ENCODE results near the gene EIF3A. TPM values are rescaled to one million over a fixed set of nuclear protein-coding genes. Genes with fewer than 3 reads are reported as not detected.

EIF3A gene
- total RNA-seq, 1 experiment from 2014 or later = 214 TPM

DNA sequence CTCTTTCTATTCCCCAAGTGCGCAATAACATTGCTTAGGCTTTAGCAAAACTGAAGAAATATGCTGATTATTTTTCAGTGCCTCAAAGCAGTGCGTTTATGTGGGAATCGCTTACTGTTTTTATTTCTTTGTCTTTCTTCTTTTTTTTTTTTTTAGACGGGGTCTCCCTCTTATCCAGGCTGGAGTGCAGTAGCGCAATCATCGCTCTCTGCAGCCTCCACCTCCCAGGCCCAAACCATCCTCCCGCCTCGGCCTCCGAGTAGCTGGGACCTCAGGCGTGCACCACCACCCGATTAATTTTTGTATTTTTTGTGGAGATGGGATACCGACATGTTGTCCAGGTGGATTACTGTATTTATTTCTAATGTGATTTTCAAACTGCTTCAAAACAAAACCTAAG, 24.5 kb upstream of the EIF3A start:
- Histone ChIP-seq H3K27me3 (ENCODE audit: control insufficient read depth, insufficient read depth, low read length) (no peaks in the 10 kb centered on the region), H3K9me3 (ENCODE audit: control insufficient read depth, insufficient read depth, low read depth, low read length) (no peaks in the 10 kb centered on the region), H3K4me1 (ENCODE audit: control insufficient read depth, insufficient read depth, low read length) (peaks cover 15% of the 10 kb centered on the region), H3K36me3 (ENCODE audit: control insufficient read depth, insufficient read depth, low read length) (peaks cover 3% of the 10 kb centered on the region), H3K27ac (ENCODE audit: low read length) (peak overlapping the region; percentile 78), H3K4me3 (ENCODE audit: low read depth in 2 of 2, low read length in 2 of 2) (peak overlapping the region; percentile 69 to 90)
- TF ChIP-seq POLR2AphosphoS5 (IDR thresholded peaks at IDR 0.05; ENCODE audit: low read depth, low read length) = no peak
- TF ChIP-seq, protein P1, sequence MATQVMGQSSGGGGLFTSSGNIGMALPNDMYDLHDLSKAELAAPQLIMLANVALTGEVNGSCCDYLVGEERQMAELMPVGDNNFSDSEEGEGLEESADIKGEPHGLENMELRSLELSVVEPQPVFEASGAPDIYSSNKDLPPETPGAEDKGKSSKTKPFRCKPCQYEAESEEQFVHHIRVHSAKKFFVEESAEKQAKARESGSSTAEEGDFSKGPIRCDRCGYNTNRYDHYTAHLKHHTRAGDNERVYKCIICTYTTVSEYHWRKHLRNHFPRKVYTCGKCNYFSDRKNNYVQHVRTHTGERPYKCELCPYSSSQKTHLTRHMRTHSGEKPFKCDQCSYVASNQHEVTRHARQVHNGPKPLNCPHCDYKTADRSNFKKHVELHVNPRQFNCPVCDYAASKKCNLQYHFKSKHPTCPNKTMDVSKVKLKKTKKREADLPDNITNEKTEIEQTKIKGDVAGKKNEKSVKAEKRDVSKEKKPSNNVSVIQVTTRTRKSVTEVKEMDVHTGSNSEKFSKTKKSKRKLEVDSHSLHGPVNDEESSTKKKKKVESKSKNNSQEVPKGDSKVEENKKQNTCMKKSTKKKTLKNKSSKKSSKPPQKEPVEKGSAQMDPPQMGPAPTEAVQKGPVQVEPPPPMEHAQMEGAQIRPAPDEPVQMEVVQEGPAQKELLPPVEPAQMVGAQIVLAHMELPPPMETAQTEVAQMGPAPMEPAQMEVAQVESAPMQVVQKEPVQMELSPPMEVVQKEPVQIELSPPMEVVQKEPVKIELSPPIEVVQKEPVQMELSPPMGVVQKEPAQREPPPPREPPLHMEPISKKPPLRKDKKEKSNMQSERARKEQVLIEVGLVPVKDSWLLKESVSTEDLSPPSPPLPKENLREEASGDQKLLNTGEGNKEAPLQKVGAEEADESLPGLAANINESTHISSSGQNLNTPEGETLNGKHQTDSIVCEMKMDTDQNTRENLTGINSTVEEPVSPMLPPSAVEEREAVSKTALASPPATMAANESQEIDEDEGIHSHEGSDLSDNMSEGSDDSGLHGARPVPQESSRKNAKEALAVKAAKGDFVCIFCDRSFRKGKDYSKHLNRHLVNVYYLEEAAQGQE (IDR thresholded peaks at IDR 0.05; ENCODE audit: insufficient read depth in 1 of 2, low read depth in 2 of 2, low read length in 1 of 2) = no peak
- TF ChIP-seq, protein P2, sequence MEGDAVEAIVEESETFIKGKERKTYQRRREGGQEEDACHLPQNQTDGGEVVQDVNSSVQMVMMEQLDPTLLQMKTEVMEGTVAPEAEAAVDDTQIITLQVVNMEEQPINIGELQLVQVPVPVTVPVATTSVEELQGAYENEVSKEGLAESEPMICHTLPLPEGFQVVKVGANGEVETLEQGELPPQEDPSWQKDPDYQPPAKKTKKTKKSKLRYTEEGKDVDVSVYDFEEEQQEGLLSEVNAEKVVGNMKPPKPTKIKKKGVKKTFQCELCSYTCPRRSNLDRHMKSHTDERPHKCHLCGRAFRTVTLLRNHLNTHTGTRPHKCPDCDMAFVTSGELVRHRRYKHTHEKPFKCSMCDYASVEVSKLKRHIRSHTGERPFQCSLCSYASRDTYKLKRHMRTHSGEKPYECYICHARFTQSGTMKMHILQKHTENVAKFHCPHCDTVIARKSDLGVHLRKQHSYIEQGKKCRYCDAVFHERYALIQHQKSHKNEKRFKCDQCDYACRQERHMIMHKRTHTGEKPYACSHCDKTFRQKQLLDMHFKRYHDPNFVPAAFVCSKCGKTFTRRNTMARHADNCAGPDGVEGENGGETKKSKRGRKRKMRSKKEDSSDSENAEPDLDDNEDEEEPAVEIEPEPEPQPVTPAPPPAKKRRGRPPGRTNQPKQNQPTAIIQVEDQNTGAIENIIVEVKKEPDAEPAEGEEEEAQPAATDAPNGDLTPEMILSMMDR (IDR thresholded peaks at IDR 0.05) = no peak
- no peak for TF ChIP-seq SIN3A (IDR thresholded peaks at IDR 0.05; ENCODE audit: borderline replicate concordance, insufficient read depth, low read depth, low read length)
- no peak for TF ChIP-seq TCF7L2 (IDR thresholded peaks at IDR 0.05; ENCODE audit: low read depth, low read length)
- no peak for ATAC-seq
- CTCF ChIA-PET = no interaction called here
- intact Hi-C loops (cut with micrococcal nuclease; ENCODE audit: unreplicated experiment) = no loop called here
- no peak for DNase-seq (ENCODE audit: low read depth, low spot score)
- POLR2A ChIA-PET = no interaction called here
- TSS peak; percentile 81 for BruUV-seq (replicated peaks)
- in situ Hi-C loops (cut with HindIII; ENCODE audit: low pct_unique_long_range_greater_than_20kb, low sequenced_read_pairs) = no loop called here

DNA sequence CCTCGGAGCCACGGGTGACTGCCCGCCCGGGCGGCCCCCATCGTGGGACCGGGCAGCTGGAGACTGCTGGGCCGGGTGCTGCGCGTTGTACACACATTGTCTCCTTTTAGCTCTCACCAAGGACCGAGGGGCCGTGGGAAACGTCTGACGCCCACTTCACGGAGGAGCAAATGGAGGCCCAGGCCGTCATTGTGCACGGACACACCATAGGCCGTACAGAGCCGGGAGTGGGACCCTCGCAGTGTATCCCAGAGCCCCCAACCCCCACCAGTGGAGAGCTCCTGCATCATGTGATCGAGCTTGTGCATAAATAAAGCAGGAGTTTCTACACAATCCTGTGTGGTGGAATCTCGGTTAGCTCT, 24.0 kb upstream of the EIF3A start:
- no peak for DNase-seq (ENCODE audit: low read depth, low spot score)
- TF ChIP-seq, protein P2 (IDR thresholded peaks at IDR 0.05) = no peak
- TF ChIP-seq, protein P1 (IDR thresholded peaks at IDR 0.05; ENCODE audit: insufficient read depth in 1 of 2, low read depth in 2 of 2, low read length in 1 of 2) = 0 out of 4 replicates have a peak, but pooled peaks of 1 of the 2 experiments have one; percentile 4
- TF ChIP-seq TCF7L2 (IDR thresholded peaks at IDR 0.05; ENCODE audit: low read depth, low read length) (no peak), POLR2AphosphoS5 (IDR thresholded peaks at IDR 0.05; ENCODE audit: low read depth, low read length) (no peak)
- Histone ChIP-seq H3K27ac (ENCODE audit: low read length) (peak overlapping the region; percentile 78), H3K9me3 (ENCODE audit: control insufficient read depth, insufficient read depth, low read depth, low read length) (no peaks in the 10 kb centered on the region), H3K4me3 (ENCODE audit: low read depth in 2 of 2, low read length in 2 of 2) (peak overlapping the region; percentile 69 to 90), H3K4me1 (ENCODE audit: control insufficient read depth, insufficient read depth, low read length) (peaks cover 15% of the 10 kb centered on the region), H3K27me3 (ENCODE audit: control insufficient read depth, insufficient read depth, low read length) (no peaks in the 10 kb centered on the region), H3K36me3 (ENCODE audit: control insufficient read depth, insufficient read depth, low read length) (peaks cover 3% of the 10 kb centered on the region)
- BruUV-seq (replicated peaks) = no TSS peak
- CTCF ChIA-PET = no interaction called here
- ATAC-seq = peak; percentile 44
- POLR2A ChIA-PET = no interaction called here
- in situ Hi-C loops (cut with HindIII; ENCODE audit: low pct_unique_long_range_greater_than_20kb, low sequenced_read_pairs) = no loop called here
- intact Hi-C loops (cut with micrococcal nuclease; ENCODE audit: unreplicated experiment) = no loop called here
